ENCODE measurements around the gene INMT.

DNA sequence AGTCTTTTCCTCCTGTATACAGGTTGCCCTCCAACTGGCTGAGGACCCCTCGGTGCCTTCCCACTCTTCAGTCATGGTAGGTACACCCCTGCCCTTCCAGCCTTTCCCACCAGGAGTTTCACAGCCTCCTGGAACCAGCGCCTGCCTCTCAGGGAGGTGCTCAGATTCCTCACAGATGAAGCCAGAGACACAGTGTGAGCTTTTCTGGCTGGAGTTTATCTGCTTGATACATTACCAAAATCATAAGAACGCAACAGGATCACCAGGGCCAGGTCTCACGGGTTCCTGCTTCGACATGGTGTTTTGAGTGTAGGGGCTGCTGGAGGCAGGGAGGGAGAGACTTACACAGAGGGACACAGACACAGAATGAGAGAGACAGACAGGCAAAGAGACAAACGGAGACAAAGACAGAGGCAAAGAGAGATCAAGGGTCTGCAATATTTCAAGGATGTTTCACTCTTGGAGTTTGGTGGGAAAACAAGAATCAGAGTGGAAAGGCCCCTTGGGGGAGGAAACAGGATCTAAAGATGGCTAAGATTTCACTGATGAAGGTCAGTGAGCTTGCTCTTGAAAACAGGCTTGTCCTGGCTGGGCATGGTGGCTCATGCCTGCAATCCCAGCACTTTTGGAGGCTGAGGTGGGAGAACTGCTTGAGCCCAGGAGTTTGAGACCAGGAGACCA, 6.5 kb upstream of the INMT start:
- TF ChIP-seq, protein P1, sequence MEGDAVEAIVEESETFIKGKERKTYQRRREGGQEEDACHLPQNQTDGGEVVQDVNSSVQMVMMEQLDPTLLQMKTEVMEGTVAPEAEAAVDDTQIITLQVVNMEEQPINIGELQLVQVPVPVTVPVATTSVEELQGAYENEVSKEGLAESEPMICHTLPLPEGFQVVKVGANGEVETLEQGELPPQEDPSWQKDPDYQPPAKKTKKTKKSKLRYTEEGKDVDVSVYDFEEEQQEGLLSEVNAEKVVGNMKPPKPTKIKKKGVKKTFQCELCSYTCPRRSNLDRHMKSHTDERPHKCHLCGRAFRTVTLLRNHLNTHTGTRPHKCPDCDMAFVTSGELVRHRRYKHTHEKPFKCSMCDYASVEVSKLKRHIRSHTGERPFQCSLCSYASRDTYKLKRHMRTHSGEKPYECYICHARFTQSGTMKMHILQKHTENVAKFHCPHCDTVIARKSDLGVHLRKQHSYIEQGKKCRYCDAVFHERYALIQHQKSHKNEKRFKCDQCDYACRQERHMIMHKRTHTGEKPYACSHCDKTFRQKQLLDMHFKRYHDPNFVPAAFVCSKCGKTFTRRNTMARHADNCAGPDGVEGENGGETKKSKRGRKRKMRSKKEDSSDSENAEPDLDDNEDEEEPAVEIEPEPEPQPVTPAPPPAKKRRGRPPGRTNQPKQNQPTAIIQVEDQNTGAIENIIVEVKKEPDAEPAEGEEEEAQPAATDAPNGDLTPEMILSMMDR (conservative IDR thresholded peaks at IDR 0.05; ENCODE audit: low read length): no peak
- no peak for TF ChIP-seq EZH2phosphoT487 (IDR thresholded peaks at IDR 0.05; ENCODE audit: borderline replicate concordance)
